ENCODE measurements around the gene DNAH10. TPM values are rescaled to one million over a fixed set of nuclear protein-coding genes. Genes with fewer than 3 reads are reported as not detected.

The DNAH10 gene
- total RNA-seq, 1 experiment from 2014 or later = 0.17 TPM

GRCh38 chr12:123945287-123946151 is 183.4 kb downstream of the DNAH10 start:
- H2BK20ac ChIP-seq (ENCODE audit: low read depth, low read length, poor library complexity, severe bottlenecking) = no peak overlapping the region
- H3K56ac ChIP-seq (ENCODE audit: insufficient read length, low read depth, low read length) = no peak overlapping the region
- no peak overlapping the region for H4K91ac ChIP-seq (ENCODE audit: insufficient read length, low read depth, low read length)
- H3K4me1 ChIP-seq (ENCODE audit: insufficient read depth, low read length) = no peaks in the 10 kb centered on the region
- H3K36me3 Mint-ChIP-seq (ENCODE audit: insufficient read depth in 1 of 3, low read depth in 3 of 3) = peaks cover 0 to 4% (median 1%) of the 10 kb centered on the region in 3 experiments; a peak in 2 of 7 replicates
- no peak overlapping the region for H2AK5ac ChIP-seq (ENCODE audit: insufficient read length, low read length)
- H3K4me1 Mint-ChIP-seq = no peaks in the 10 kb centered on the region; a peak in 1 of 4 replicates
- no peak overlapping the region for H2AFZ ChIP-seq (ENCODE audit: low read length)
- peak overlapping the region; percentile 11; the same call in 1 of the 2 replicates for H3K14ac ChIP-seq (ENCODE audit: insufficient read depth, low read length)
- H3K27ac Mint-ChIP-seq = no peak overlapping the region
- no peaks in the 10 kb centered on the region for H4K20me1 ChIP-seq (ENCODE audit: control insufficient read depth, insufficient read depth, insufficient read length)
- no peak overlapping the region for H2BK120ac ChIP-seq (ENCODE audit: low read depth, low read length, poor library complexity, severe bottlenecking)
- no peak overlapping the region for H3K23ac ChIP-seq (ENCODE audit: insufficient read length, low read depth, low read length)
- peak; percentile 24 for DNase-seq
- no peak overlapping the region for H3K4me2 ChIP-seq (ENCODE audit: insufficient read depth, insufficient read length, low read length)
- no peak overlapping the region for H2BK5ac ChIP-seq (ENCODE audit: insufficient read length, low read length)
- H3K4me3 Mint-ChIP-seq = no peak overlapping the region
- H4K8ac ChIP-seq (replicated peaks; ENCODE audit: insufficient read length, low read depth, low read length) = no peak overlapping the region
- H3K4ac ChIP-seq (ENCODE audit: low read depth, low read length) = no peak overlapping the region
- peaks cover 91% of the 10 kb centered on the region for H3K27me3 Mint-ChIP-seq (ENCODE audit: low read depth)
- no peaks in the 10 kb centered on the region for H3K79me1 ChIP-seq (ENCODE audit: insufficient read depth, low read depth, low read length, poor library complexity, severe bottlenecking)
- TF ChIP-seq CTCF (conservative IDR thresholded peaks at IDR 0.05) = no peak
- no CpG with 5 or more reads among the region's 25 CpGs for WGBS (ENCODE audit: extremely low coverage, insufficient read length, low lambda C conversion rate)
- no peak overlapping the region for H3K18ac ChIP-seq (ENCODE audit: insufficient read length, low read depth, low read length)
- no peak overlapping the region for H2BK15ac ChIP-seq (ENCODE audit: low read depth, low read length)
- H3K27ac ChIP-seq (ENCODE audit: insufficient read length, low read depth, low read length) = no peak overlapping the region
- H3T11ph ChIP-seq (ENCODE audit: low read length) = no peak overlapping the region
- H3K9me3 ChIP-seq (ENCODE audit: control insufficient read depth, low read depth, low read length) = no peaks in the 10 kb centered on the region
- no peaks in the 10 kb centered on the region for H3K79me2 ChIP-seq (ENCODE audit: insufficient read depth, low read length)
- no peak overlapping the region for H3K9ac ChIP-seq (ENCODE audit: extremely low read depth, insufficient read length, low read length)
- no peak overlapping the region for H2BK12ac ChIP-seq (ENCODE audit: insufficient read length, low read depth, low read length)
- no peaks in the 10 kb centered on the region; the same call in 1 of the 2 replicates for H3K27me3 ChIP-seq (ENCODE audit: insufficient read depth, low read length)
- H3K23me2 ChIP-seq (ENCODE audit: insufficient read length, low read depth, low read length, poor library complexity, severe bottlenecking) = no peaks in the 10 kb centered on the region
- no peak overlapping the region for H4K5ac ChIP-seq (ENCODE audit: insufficient read length, low read depth, low read length)
- peaks cover 4 to 5% of the 10 kb centered on the region in 2 experiments; a peak in 4 of 5 replicates for H3K9me3 Mint-ChIP-seq

Data from H9 (cell line).